Left ventricle myocardium inferior (tissue), 1 donor: ENCODE data around the gene GCK. TPM values are rescaled to one million over a fixed set of nuclear protein-coding genes. Genes with fewer than 3 reads are reported as not detected.
A peak's percentile ranks its signal among the peaks of the same experiment; 100 is the strongest.

ENCODE experiments used
- DNase-seq: peaks from one replicate; pipeline ENCODE4 v3.0.0-alpha.2; 2020
- H3K27ac ChIP-seq: fragments of 200-600 bp; replicated peaks from 2 replicates; pipeline ENCODE4 v1.8.0; 2021
- H3K27me3 ChIP-seq: fragments of 200-600 bp; 2 replicates; pipeline ENCODE4 v1.8.0; 2021; ENCODE audit warnings: low read depth
- H3K36me3 ChIP-seq: fragments of 200-600 bp; 2 replicates; pipeline ENCODE4 v1.8.0; 2021
- H3K4me1 ChIP-seq: fragments of 200-600 bp; 2 replicates; pipeline ENCODE4 v1.8.0; 2021
- H3K4me3 ChIP-seq: fragments of 200-600 bp; 2 replicates; pipeline ENCODE4 v1.8.0; 2021; ENCODE audit warnings: mild to moderate bottlenecking, moderate library complexity
- H3K9me3 ChIP-seq: fragments of 200-600 bp; replicated peaks from 2 replicates; pipeline ENCODE4 v1.8.0; 2021
- intact Hi-C: fragments of 100-400 bp; cut with micrococcal nuclease; formaldehyde crosslinking; loops from one replicate; pipeline ENCODE4 v1.11.0; 2022
- total RNA-seq: library from RNA; stranded (reverse); fragmentation: NEBNext Ultra II Directional; extraction: Animal tissue kit (Norgen Biotek cat#: 25700); gene quantifications from one replicate; pipeline ENCODE4 v1.2.1, GENCODE V29; 2021
- TF ChIP-seq, protein P1 (sequence below): fragments of 200-600 bp; IDR thresholded peaks from 2 replicates; pipeline ENCODE4 v1.8.0; 2021; ENCODE audit warnings: antibody characterized with exemption, mild to moderate bottlenecking, borderline replicate concordance
- donor health status: DM: no; HTN: yes; CAD: no; lungs with severe emphysema.

The GCK gene
- total RNA-seq, 1 donor from 2014 or later: 0.49 TPM

DNA sequence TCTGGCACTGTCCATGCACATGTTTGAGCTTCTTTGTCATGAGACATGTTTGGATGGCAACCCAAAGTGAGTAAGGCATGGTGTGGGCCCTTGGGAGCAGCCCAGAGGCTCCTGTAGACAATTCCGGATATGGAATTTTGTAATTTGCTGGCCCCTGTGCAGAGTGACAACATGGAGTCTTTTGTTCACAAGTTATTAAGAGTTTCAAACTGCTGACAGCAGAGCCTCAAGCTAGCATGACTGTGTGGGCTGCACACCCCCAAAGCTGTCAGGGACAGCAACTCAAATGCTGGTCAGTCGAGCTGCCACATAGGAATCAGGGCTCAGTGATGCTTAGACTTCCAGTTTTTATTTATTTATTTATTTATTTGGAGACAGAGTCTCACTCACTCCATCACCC lies 41.1 kb downstream of the GCK start:
- TF ChIP-seq, protein P1, sequence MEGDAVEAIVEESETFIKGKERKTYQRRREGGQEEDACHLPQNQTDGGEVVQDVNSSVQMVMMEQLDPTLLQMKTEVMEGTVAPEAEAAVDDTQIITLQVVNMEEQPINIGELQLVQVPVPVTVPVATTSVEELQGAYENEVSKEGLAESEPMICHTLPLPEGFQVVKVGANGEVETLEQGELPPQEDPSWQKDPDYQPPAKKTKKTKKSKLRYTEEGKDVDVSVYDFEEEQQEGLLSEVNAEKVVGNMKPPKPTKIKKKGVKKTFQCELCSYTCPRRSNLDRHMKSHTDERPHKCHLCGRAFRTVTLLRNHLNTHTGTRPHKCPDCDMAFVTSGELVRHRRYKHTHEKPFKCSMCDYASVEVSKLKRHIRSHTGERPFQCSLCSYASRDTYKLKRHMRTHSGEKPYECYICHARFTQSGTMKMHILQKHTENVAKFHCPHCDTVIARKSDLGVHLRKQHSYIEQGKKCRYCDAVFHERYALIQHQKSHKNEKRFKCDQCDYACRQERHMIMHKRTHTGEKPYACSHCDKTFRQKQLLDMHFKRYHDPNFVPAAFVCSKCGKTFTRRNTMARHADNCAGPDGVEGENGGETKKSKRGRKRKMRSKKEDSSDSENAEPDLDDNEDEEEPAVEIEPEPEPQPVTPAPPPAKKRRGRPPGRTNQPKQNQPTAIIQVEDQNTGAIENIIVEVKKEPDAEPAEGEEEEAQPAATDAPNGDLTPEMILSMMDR: no peak
- no peaks in the 10 kb centered on the region for H3K36me3 ChIP-seq
- no peaks in the 10 kb centered on the region for H3K9me3 ChIP-seq
- no peak for DNase-seq
- intact Hi-C loops: no loop called here
- H3K27ac ChIP-seq: no peak overlapping the region
- H3K4me3 ChIP-seq: no peak overlapping the region
- H3K4me1 ChIP-seq: peaks cover 18% of the 10 kb centered on the region
- peaks cover 25% of the 10 kb centered on the region for H3K27me3 ChIP-seq

DNA sequence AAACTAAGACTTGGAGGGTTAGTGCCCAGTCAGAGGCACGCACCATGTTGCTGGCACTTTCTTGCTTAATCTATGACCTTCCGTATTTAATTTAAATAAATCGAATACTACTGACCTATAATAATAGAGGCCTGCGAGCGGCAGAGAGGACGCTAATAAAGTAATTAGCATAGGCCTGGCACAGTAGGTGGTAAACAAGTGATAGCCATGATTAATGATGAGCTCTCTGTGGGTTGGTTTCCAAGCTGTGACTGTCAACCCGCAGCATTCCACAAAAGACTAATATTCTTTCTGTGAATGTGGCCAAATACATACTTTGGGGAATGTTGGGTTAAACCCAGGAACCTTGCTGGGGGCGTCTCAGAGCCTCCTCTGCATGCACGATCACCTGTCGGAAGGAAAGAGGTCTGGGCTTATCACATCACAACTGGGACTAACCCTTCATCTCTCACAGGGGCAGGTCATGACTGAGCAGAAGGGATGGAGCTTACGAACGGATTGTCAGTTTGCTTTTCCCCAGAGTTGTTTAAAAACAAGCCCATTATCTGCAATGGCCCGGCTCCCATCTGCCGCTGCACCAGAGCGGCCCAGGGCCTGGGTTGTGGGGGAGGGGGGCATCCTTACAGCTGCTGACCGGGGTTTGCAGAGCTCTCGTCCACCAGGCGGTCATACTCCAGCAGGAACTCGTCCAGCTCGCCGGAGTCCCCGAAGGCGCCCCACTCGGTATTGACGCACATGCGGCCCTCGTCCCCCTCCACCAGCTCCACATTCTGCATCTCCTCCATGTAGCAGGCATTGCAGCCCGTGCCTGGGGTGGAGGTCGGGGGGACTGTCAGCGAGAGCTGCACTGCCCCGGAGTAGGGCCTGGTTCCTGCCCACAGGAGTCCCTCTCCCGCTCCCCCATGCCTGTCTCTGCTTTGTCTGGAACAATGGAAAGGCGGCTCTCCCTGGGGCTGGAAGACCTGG lies 41.9 kb downstream of the GCK start:
- intact Hi-C loops: no loop called here
- Histone ChIP-seq H3K4me1 (peaks cover 18% of the 10 kb centered on the region), H3K4me3 (no peak overlapping the region), H3K27ac (no peak overlapping the region), H3K9me3 (no peaks in the 10 kb centered on the region), H3K27me3 (peaks cover 25% of the 10 kb centered on the region), H3K36me3 (no peaks in the 10 kb centered on the region)
- TF ChIP-seq, protein P1: no peak
- peak; percentile 16 for DNase-seq

DNA sequence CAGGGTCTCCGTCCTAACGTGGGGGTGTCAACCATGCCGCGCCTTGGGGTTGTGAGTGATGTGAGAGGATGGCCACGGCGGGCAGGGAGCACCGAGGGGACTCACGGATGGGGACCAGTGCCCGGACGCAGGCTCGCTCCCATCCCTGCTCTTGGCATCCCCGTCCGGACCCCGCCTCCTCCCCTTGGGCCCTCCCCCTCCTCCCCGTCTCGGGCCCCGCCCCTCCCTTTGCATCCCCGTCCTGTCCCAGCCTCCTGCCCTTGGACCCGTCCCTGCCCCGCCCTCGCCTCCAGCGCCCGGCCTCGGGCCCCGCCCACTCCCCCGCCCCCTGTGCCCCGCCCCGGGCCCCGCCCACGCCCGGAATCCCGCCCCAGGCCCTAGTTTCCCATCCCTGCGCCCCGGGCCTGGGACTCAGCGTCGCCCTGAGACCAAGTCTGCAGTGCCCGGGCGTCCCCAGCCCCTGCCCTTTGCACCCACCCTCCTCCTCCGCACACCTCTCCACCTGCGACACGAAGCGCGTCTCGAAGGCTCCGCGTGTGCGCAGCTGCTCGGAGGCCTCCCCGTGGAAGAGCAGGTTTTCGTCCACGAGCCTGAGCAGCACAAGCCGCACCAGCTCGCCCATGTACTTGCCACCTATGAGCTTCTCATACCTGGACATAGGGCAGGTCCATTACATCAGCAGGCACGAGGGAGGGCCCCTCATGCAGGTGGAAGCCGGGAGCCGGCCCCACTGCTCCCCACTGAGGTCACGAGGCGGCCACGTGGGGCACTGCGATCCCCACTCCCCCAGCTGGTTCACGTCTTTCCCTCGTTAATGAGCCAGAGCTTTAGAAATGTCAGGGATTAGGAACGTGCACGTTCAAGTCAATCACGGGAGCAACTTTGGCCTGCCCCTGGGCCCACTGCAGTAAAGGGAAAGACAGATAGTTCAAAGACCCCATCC lies 43.0 kb downstream of the GCK start:
- no peaks in the 10 kb centered on the region for H3K36me3 ChIP-seq
- DNase-seq: peak; percentile 88
- intact Hi-C loops: no loop called here
- TF ChIP-seq, protein P1: no peak
- no peaks in the 10 kb centered on the region for H3K9me3 ChIP-seq
- H3K4me1 ChIP-seq: peaks cover 23% of the 10 kb centered on the region
- H3K4me3 ChIP-seq: peak overlapping the region; percentile 71
- peaks cover 25% of the 10 kb centered on the region for H3K27me3 ChIP-seq
- H3K27ac ChIP-seq: no peak overlapping the region

DNA sequence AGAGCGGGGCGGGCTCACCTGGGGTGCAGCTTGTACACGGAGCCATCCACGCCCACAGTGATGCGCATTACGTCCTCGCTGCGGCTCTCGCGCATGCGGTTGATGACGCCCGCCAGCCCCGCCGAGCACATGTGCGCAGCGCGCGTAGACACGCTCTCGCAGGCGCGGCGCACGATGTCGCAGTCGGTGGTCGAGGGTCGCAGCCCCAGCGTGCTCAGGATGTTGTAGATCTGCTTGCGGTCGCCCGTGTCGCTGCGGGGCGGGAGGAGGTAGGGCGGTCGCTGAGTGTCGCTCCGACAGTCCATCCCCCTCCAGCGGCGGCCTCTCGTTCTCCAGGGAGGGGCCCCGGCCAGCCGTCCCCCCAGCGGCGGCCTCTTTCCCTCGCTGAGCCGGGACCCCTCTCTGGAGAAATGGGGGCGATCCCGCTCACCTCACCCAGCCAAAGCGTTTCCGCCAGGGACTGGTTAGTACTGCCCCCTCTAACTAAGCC lies 43.7 kb downstream of the GCK start:
- intact Hi-C loops: no loop called here
- H3K4me1 ChIP-seq: peaks cover 24% of the 10 kb centered on the region
- H3K4me3 ChIP-seq: peak overlapping the region; percentile 71
- no peak overlapping the region for H3K27ac ChIP-seq
- no peaks in the 10 kb centered on the region for H3K9me3 ChIP-seq
- TF ChIP-seq, protein P1: no peak
- DNase-seq: no peak
- H3K36me3 ChIP-seq: no peaks in the 10 kb centered on the region
- H3K27me3 ChIP-seq: peaks cover 25% of the 10 kb centered on the region

DNA sequence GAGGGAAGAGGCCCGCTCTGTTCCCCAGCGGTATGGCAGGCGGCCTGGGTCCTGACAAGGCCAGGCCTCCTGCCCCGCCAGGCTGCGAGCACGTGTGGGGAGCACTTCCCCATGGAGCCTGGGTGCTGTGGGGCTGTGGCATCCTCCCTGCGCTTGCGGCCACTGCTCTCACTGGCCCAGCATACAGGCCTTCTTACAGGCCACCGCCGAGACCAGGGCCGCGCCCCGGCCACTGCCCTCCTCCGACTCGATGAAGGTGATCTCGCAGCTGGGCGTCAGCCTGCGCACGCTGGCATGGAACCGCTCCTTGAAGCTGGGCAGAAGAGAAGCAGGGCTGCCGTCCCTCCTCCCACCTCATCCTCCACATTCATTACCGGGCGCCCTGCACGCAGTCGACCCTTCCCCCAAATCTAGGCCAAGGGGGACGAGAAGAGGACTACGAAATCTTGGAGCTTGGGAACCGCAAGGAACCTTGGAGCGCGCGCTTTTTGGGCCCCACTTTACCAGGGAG lies 44.2 kb downstream of the GCK start:
- H3K36me3 ChIP-seq: no peaks in the 10 kb centered on the region
- no peaks in the 10 kb centered on the region for H3K9me3 ChIP-seq
- peaks cover 24% of the 10 kb centered on the region for H3K4me1 ChIP-seq
- no peak overlapping the region for H3K27ac ChIP-seq
- TF ChIP-seq, protein P1: no peak
- peaks cover 25% of the 10 kb centered on the region for H3K27me3 ChIP-seq
- DNase-seq: no peak
- H3K4me3 ChIP-seq: peak overlapping the region; percentile 71
- intact Hi-C loops: no loop called here
